H1 (cell line): ENCODE data around the gene CAMTA1. TPM values are rescaled to one million over a fixed set of nuclear protein-coding genes. Genes with fewer than 3 reads are reported as not detected.

Source experiments
- ATF3 ChIP-seq: IDR thresholded peaks from 2 replicates; pipeline ENCODE4 v1.6.1; 2011; ENCODE audit warnings: low read depth, mild to moderate bottlenecking, low read length; ENCODE audit not compliant: insufficient read depth
- CHD1 ChIP-seq: IDR thresholded peaks from 2 replicates; pipeline ENCODE4 v1.6.1; 2012; ENCODE audit warnings: low read depth, low read length, improper control_type of control experiment
- CHD7 ChIP-seq: fragments of 300-600 bp; sonication (generic); IDR thresholded peaks from 2 replicates; pipeline ENCODE4 v1.7.1; 2012; ENCODE audit warnings: low read length, moderate library complexity, mild to moderate bottlenecking, inconsistent platforms; ENCODE audit not compliant: insufficient replicate concordance
- SIX5 ChIP-seq: IDR thresholded peaks from 2 replicates; pipeline ENCODE4 v1.6.1; 2011; ENCODE audit warnings: mild to moderate bottlenecking, low read depth, low read length
- polyA plus RNA-seq, 7 experiments: library from polyadenylated mRNA; depleted of rRNA in 3 of 7; stranded (reverse) in 5 of 7; unstranded in 2 of 7; fragments of >200 nt in 5 of 7; fragments of 200-250 nt in 2 of 7; gene quantifications; 1 replicate in 5 of 7; 2 replicates in 1 of 7; 4 replicates in 1 of 7; pipeline versions ENCODE4 v1.2.1 to v1.2.3, GENCODE V29; 2011 to 2013; ENCODE audit warnings: missing spikeins in 2 of 7, mixed read lengths in 2 of 7
- total RNA-seq: library from RNA; stranded (reverse); fragmentation: NEBNext Ultra II Directional; extraction: Animal tissue kit (Norgen Biotek cat#: 25700); gene quantifications from 2 replicates; pipeline ENCODE4 v1.2.1, GENCODE V29; 2021

CAMTA1 gene
- total and polyA plus RNA-seq, 2 of the 8 experiments (the other 6 are each of a cell fraction or from before 2014, with no cell fraction given), result 65.0 to 119 TPM

GRCh38 chr1:7140251-7140650, 355.0 kb downstream of the CAMTA1 start (continued):
- TF ChIP-seq CHD7 (no peak), CHD1 (no peak), ATF3 (no peak), SIX5 (no peak)
